ENCODE data around the gene MOSMO. TPM values are rescaled to one million over a fixed set of nuclear protein-coding genes. Genes with fewer than 3 reads are reported as not detected.
A peak's percentile ranks its signal among the peaks of the same experiment; 100 is the strongest.
"Not testable (repeated sequence)": the region's sequence is repeated elsewhere in the genome, so short reads cannot be mapped to it uniquely, and the experiment has no call there.

MOSMO gene
- total RNA-seq, 1 donor from 2014 or later: 13.6 TPM

DNA sequence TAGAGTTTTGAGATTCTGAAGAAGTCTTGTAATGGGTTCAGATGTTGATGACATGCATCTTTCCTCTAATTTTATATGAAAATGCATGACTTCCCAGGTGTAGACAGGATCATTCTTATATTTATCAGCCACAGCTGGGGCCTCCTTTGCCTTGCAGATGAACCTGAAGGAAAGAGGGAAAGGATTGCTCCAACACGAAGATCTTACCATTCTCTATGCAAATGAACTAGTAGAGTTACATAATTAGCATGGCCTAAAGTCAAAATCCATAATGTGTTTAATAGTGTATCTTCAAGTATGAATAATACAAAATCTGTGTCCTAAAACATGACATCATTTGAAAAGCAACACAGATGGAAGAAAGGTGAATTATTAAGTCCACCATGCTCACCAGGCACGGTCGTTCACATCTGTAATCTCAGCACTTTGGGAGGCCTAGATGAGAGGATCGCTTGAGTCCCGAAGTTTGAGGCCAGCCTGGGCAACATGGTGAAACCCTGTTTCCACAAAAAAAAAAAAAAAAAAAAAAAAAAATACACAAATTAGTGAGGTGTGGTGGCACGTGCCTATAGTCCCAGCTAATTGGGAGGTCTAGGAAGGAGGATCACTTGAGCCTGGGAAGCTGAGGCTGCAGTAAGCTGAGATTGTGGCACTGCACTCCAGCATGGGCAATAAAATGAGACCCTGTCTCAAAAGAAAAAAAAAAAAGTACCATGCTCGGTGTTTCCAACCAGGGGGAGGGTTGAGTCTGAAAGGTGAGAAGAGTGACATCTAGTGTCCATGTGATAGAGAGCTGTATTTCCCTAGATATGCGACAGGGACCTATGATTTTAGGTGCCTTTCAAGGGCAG is 90.7 kb downstream of the MOSMO start:
- peaks cover 10% of the 10 kb centered on the region for H3K27me3 Mint-ChIP-seq
- peak; percentile 71 for DNase-seq
- no peak overlapping the region for H3K4me3 Mint-ChIP-seq
- intact Hi-C loops (cut with micrococcal nuclease): loop anchor here (1.0 kb wide), 2 partner anchors 90 to 97 kb away; partner anchors contain the start of gene PDZD9
- no peaks in the 10 kb centered on the region for H3K36me3 Mint-ChIP-seq (ENCODE audit: low read depth)
- no peaks in the 10 kb centered on the region for H3K4me1 Mint-ChIP-seq
- H3K27ac Mint-ChIP-seq: no peak overlapping the region
- H3K9me3 Mint-ChIP-seq: no peaks in the 10 kb centered on the region

DNA sequence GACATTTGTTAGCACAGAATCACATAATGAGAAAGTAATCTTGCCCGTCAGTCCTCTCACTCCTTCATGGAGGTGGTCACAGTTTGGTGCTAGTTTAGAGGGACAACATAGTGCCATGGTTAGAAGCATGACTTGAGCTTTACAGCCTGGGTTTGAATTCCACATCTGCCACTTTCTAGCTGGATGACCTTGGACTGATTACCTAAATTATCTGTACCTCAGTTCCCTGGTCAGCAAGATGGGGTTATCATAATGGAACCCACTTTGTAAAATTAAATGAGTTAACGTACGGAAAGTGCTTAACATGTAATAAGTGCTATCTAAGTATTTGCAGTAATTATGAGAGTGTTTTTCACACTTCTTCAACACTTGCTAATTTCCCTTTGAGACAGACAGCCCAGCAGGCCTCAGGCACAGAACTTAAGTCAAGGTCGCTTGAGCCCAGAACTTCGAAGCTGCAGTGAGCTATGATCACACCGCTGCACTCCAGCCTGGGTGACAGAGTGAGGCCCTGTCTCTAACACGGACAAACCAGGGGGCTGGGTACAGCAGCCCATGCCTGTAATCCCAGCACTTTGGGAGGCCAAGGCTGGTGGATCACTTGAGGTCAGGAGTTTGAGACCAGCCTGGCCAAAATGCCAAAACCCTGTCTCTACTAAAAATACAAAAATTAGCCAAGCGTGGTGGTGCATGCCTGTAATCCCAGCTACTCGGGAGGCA is 91.5 kb downstream of the MOSMO start:
- Mint-ChIP-seq H3K27ac (no peak overlapping the region), H3K27me3 (peaks cover 10% of the 10 kb centered on the region), H3K36me3 (ENCODE audit: low read depth) (no peaks in the 10 kb centered on the region), H3K9me3 (no peaks in the 10 kb centered on the region), H3K4me3 (no peak overlapping the region), H3K4me1 (no peaks in the 10 kb centered on the region)
- no peak for DNase-seq
- intact Hi-C loops (cut with micrococcal nuclease): loop anchor here (1.0 kb wide), 2 partner anchors 89 to 98 kb away; partner anchors contain the start of gene PDZD9

DNA sequence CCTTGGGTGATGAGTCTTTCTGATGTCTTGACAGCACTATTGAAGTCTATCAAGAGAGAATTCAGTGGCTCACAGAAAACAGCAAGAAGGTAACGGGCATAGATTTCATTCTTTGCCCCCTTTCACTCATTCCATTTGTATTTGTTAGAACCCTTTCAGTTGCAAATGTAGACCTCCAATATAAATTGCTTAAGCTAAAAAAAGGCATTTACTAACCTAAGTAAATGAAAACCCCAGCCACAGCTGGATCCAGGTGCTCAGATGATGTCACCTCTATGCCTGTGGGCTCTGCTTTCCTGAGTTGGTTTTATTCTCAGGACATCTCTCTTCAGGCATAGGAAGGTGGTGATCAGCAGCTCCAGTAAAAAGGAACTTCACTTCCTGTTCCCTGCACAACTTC is 95.5 kb downstream of the MOSMO start:
- H3K27ac Mint-ChIP-seq: no peak overlapping the region
- no peak for DNase-seq
- H3K9me3 Mint-ChIP-seq: no peaks in the 10 kb centered on the region
- intact Hi-C loops (cut with micrococcal nuclease): no loop called here
- H3K36me3 Mint-ChIP-seq (ENCODE audit: low read depth): no peaks in the 10 kb centered on the region
- peaks cover 12% of the 10 kb centered on the region for H3K27me3 Mint-ChIP-seq
- H3K4me3 Mint-ChIP-seq: no peak overlapping the region
- no peaks in the 10 kb centered on the region for H3K4me1 Mint-ChIP-seq

DNA sequence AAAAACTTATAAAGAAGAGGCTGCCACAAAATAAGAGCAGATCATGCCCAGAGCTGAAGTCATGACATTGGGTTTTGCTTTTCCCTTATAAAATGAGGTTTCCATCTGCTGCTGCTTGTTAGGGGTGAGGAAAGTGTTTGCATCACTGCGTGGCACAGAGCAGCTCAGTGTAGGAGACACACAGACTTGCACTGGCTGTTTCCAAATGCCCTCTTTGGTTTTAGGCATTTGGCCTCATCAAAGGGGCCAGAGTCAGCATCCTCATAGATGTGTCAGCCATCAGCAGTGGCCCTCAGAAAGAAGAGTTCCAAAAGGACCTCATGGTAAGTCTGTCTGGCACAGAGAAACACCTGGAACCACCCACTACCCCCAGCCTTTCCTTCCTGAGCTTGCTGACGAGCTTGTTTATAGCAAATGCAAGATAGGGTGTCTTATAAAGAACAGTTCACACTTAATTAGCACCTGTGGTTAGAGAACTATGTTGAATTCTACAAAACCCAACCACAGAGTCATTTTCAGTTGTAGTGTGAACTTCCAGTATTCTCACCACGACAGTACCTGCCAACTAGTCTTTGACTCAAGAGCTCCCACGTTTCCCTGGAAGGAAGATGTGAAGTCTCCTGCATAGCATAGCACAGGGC is 101.5 kb downstream of the MOSMO start:
- peaks cover 23% of the 10 kb centered on the region for H3K27me3 Mint-ChIP-seq

DNA sequence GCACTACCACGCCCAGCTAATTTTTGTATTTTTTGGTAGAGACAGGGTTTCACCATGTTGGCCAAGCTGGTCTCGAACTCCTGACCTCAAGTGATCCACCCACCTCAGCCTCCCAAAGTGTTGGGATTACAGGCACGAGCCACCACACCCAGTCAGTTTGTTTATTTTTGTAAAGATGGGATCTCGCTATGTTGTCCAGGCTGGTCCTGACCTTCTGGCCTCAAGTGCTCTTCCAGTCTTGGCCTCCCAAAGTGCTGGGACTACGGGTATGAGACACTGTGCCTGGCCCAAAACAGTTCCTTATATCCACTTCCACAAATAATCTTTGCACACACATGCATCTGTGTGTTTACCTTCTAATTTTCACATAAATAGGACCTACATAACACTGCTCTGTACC is 103.7 kb downstream of the MOSMO start:
- H3K4me3 Mint-ChIP-seq; H3K27ac Mint-ChIP-seq; H3K9me3 Mint-ChIP-seq; H3K36me3 Mint-ChIP-seq (ENCODE audit: low read depth); H3K4me1 Mint-ChIP-seq; intact Hi-C loops (cut with micrococcal nuclease); DNase-seq: not testable (repeated sequence)
- peaks cover 22% of the 10 kb centered on the region for H3K27me3 Mint-ChIP-seq

More for the DNA sequence above, 101.5 kb downstream of the MOSMO start:
- intact Hi-C loops (cut with micrococcal nuclease): no loop called here
- Mint-ChIP-seq H3K36me3 (ENCODE audit: low read depth) (no peaks in the 10 kb centered on the region), H3K9me3 (no peaks in the 10 kb centered on the region), H3K27ac (no peak overlapping the region), H3K4me3 (no peak overlapping the region), H3K4me1 (no peaks in the 10 kb centered on the region)
- DNase-seq: no peak

DNA sequence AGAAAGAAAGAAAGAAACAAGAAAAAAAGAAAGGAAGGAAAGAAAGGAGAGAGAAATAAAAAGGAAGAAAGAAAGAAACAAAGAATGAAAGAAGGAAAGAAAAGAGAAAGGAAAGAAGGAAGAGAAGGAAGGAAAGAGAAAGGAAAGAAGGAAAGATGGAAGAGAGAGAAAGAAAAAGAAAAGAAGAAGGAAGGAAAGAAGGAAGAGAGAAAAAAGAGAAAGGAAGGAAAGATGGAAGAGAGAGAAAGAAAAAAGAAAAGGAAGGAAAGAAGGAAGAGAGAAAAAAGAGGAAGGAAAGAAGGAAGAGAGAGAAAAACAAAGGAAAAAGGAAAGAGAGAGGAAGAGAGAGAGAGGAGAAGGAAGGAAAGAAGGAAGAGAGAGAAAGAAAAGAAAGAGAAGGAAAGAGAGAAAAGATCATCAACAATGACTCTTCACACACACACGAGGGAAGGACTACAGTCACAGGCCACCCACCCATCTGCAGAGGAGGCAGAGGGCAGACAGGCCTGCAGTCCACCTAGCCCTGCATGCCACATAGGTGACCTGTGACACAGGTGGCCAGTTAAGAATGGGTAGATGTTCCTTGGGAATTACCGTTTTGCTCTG is 108.3 kb downstream of the MOSMO start:
- H3K36me3 Mint-ChIP-seq (ENCODE audit: low read depth): no peaks in the 10 kb centered on the region
- no peak overlapping the region for H3K4me3 Mint-ChIP-seq
- peaks cover 9% of the 10 kb centered on the region for H3K27me3 Mint-ChIP-seq
- intact Hi-C loops (cut with micrococcal nuclease): no loop called here
- H3K4me1 Mint-ChIP-seq: no peaks in the 10 kb centered on the region
- DNase-seq: no peak
- peak overlapping the region; percentile 59 for H3K27ac Mint-ChIP-seq
- H3K9me3 Mint-ChIP-seq: no peaks in the 10 kb centered on the region

DNA sequence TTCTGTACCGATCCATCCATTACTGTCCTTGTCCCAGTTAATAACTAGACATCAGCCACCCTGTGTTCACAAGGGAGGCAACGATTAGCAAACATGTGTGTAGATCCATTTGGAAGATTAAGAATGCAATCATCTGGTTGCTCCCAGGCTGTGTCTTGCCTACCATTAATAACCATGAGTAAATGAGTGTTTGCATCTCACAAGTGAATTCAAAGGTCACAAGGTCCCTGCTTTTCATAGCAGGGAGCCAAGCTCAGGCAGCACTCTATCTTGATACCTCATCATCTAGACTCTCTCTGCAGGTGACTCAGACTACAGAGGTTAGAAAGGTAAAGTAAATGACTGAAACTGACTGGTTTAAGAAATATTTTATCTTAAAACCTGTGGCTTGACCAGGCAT is 109.7 kb downstream of the MOSMO start:
- Mint-ChIP-seq H3K4me3 (no peak overlapping the region), H3K9me3 (no peaks in the 10 kb centered on the region), H3K36me3 (ENCODE audit: low read depth) (no peaks in the 10 kb centered on the region), H3K4me1 (no peaks in the 10 kb centered on the region), H3K27me3 (peaks cover 5% of the 10 kb centered on the region), H3K27ac (no peak overlapping the region)
- no peak for DNase-seq
- intact Hi-C loops (cut with micrococcal nuclease): no loop called here

DNA sequence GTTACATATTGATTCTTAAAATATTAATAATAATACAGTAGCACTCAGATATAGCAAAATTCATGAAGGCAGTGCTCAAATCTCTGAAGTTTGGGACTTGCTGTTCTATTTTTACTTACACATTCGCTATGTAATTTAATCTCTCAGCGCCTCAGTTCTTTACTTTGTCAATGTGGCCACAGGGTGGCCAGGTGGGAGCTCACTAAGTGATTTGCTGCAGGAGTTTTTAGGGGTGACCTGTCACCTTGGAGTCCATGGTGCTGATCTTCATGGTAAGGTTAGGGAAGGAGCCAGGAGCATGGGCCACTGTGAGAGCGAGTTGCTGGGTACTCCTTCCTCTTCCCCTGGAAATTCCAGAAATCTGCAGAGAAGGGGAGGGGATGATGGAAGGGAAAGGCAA is 112.5 kb downstream of the MOSMO start:
- intact Hi-C loops (cut with micrococcal nuclease): no loop called here
- no peak for DNase-seq
- H3K27ac Mint-ChIP-seq: no peak overlapping the region
- H3K27me3 Mint-ChIP-seq: peaks cover 5% of the 10 kb centered on the region
- H3K4me1 Mint-ChIP-seq: no peaks in the 10 kb centered on the region
- no peak overlapping the region for H3K4me3 Mint-ChIP-seq
- no peaks in the 10 kb centered on the region for H3K9me3 Mint-ChIP-seq
- H3K36me3 Mint-ChIP-seq (ENCODE audit: low read depth): no peaks in the 10 kb centered on the region

DNA sequence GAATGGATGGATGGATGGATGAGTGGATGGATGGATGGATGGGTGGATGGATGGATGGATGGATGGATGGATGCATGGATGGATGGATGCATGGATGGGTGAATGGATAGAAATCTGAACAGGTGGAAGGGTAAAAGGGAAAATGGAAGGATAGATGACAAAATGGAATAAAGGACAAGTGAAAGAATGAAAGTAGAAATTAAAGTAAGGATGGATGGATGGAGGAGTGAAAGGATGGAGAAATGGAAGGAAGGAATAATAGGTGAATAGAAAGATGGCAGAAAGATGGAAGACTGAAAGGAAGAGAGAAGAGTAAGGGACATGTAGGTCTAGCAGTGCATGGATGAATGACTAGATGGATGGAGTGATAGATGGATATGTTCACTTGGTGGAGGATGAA is 114.3 kb downstream of the MOSMO start:
- H3K36me3 Mint-ChIP-seq (ENCODE audit: low read depth): no peaks in the 10 kb centered on the region
- no peaks in the 10 kb centered on the region for H3K9me3 Mint-ChIP-seq
- no peak overlapping the region for H3K27ac Mint-ChIP-seq
- peaks cover 5% of the 10 kb centered on the region for H3K27me3 Mint-ChIP-seq
- H3K4me3 Mint-ChIP-seq: no peak overlapping the region
- no peaks in the 10 kb centered on the region for H3K4me1 Mint-ChIP-seq
- no peak for DNase-seq
- intact Hi-C loops (cut with micrococcal nuclease): no loop called here

DNA sequence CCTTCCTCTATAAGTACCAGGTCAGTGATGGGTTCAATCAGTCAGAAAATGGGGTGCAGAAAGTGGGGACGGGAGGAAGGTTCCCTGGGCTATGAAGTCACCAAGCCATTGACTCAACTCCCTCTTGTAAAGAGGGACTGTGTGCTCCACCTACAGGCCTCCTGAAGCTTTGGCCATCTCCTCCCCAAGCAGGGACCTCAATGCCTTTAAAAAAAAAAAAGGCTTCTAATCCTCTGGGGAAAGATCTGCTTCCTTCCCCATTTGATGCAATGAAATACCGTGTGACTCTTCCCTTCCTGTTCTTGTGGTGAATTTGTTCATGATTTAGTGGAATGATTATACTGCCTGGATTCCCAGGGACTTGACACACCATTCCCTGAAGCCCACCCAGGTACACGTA is 115.2 kb downstream of the MOSMO start:
- intact Hi-C loops (cut with micrococcal nuclease): no loop called here
- DNase-seq: no peak
- Mint-ChIP-seq H3K27ac (no peak overlapping the region), H3K36me3 (ENCODE audit: low read depth) (no peaks in the 10 kb centered on the region), H3K4me1 (no peaks in the 10 kb centered on the region), H3K27me3 (peaks cover 11% of the 10 kb centered on the region), H3K4me3 (no peak overlapping the region), H3K9me3 (peaks cover 5% of the 10 kb centered on the region)

DNA sequence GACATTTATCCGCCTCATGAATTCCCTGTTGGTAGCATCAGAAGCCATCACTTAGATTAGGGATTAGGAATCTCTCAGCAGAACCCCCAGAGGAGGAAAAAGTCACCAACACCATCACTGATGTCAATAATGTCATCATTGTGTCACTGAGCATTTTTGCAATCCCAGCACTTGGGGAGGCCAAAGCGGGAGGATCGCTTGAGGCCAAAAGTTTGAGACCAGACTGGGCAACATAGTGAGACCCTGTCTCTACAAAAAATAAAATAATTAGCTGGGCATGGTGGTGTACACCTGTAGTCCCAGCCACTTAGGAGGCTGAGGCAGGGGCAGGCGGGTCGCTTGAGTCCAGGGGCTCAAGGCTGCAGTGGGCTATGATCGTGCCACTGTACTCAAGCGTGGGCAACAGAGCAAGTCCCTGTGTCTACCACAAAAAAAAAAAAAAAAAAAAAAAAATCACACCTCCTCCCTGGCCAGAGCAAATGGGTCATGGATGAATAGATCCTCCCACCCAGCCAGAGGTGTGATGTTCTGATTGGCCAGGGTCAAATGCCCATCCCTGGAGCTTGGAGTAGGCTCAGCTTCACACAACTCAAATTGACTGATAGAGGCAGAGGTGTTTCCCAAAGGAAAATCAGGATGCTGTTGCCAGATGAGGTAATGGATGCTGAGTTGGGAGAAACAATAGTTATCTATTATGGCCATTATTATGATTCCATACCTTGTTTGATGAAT is 116.0 kb downstream of the MOSMO start:
- no peak for DNase-seq
- intact Hi-C loops (cut with micrococcal nuclease): no loop called here

DNA sequence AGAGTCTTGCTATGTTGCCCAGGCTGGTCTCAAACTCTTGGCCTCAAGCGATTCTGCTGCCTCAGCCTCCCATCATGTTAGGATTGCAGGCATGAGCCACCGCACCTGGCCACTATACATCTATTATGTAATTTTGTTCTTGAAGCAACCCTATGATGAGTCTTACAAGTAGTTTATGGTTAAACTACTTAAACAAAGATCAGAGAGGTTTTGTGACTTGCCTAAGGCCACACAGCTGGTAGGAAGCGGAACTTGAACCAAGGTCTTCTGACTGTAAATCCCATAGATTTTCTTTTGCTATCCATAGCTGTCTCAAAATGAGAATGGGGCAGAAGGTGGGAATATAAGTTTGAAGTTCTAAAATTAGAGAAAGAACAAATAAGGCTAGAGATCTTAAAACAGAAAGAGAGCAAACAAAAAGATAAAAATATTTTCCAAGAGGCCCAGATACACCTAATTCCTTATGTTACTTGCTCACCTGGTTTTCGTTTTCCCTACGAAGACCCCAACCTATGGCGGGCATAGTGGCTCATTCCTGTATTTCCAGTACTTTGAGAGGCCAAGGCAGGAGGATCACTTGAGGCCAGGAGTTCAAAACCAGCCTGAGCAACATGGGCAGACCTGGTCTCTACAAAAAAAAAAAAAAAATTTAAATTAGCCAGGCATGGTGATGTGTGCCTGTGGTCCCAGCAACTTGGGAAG is 116.8 kb downstream of the MOSMO start:
- Mint-ChIP-seq H3K27me3 (peaks cover 13% of the 10 kb centered on the region), H3K4me3 (no peak overlapping the region), H3K9me3 (peaks cover 5% of the 10 kb centered on the region), H3K4me1 (no peaks in the 10 kb centered on the region), H3K27ac (no peak overlapping the region), H3K36me3 (ENCODE audit: low read depth) (no peaks in the 10 kb centered on the region)
- DNase-seq: no peak
- intact Hi-C loops (cut with micrococcal nuclease): no loop called here

More for the DNA sequence above, 116.0 kb downstream of the MOSMO start:
- peaks cover 11% of the 10 kb centered on the region for H3K27me3 Mint-ChIP-seq
- H3K9me3 Mint-ChIP-seq: peaks cover 5% of the 10 kb centered on the region
- H3K4me3 Mint-ChIP-seq: no peak overlapping the region
- H3K4me1 Mint-ChIP-seq: no peaks in the 10 kb centered on the region
- no peak overlapping the region for H3K27ac Mint-ChIP-seq
- H3K36me3 Mint-ChIP-seq (ENCODE audit: low read depth): no peaks in the 10 kb centered on the region

All from activated CD4-positive, alpha-beta T cell treated with anti-CD3 and anti-CD28 coated beads, Interleukin-2, amount 10 ng/mL, durations not matched to agents 24 days and 14 days (primary cell).